ENCODE measurements around the gene RINT1. TPM values are rescaled to one million over a fixed set of nuclear protein-coding genes. Genes with fewer than 3 reads are reported as not detected.
"Not testable (repeated sequence)": the region's sequence is repeated elsewhere in the genome, so short reads cannot be mapped to it uniquely, and the experiment has no call there.

Gene RINT1
- 17.6 TPM for polyA plus RNA-seq (2013, experiment 1 of 2; ENCODE audit: insufficient read length)
- polyA plus RNA-seq (2013, experiment 2 of 2; ENCODE audit: insufficient read length): 17.3 TPM

GRCh38 chr7:105531792-105532671 is at the start of gene RINT1:
RINT1 (plus strand) TSS chr7:105532201; CDS start chr7:105532316, 115 bp downstream.
- DNase-seq: peak; percentile 91

- DNase-seq: peak; percentile 79
These were observed 44.1 kb upstream of the RINT1 start for GRCh38 chr7:105487579-105488571.

- DNase-seq: no peak
These were observed 42.6 kb upstream of the RINT1 start for GRCh38 chr7:105489409-105489808.

- peak; percentile 3 for DNase-seq
These were observed 38.6 kb upstream of the RINT1 start for GRCh38 chr7:105493196-105493922.

GRCh38 chr7:105493923-105494315 is 38.1 kb upstream of the RINT1 start:
- peak; percentile 90 for DNase-seq

- DNase-seq: peak; percentile 78
These were observed 35.5 kb upstream of the RINT1 start for GRCh38 chr7:105496521-105496920.

- no peak for DNase-seq
These were observed 35.0 kb upstream of the RINT1 start for GRCh38 chr7:105497016-105497415.

- DNase-seq: no peak
These were observed 29.8 kb upstream of the RINT1 start for GRCh38 chr7:105502173-105502572.

- no peak for DNase-seq
These were observed 19.6 kb upstream of the RINT1 start for GRCh38 chr7:105512415-105512814.

- no peak for DNase-seq
These were observed 19.0 kb upstream of the RINT1 start for GRCh38 chr7:105512926-105513526.

- DNase-seq: not testable (repeated sequence)
These were observed 16.4 kb upstream of the RINT1 start for GRCh38 chr7:105515610-105516009.

GRCh38 chr7:105519353-105519752 is 12.6 kb upstream of the RINT1 start:
- DNase-seq: peak; percentile 19

- not testable (repeated sequence) for DNase-seq
These were observed 11.4 kb upstream of the RINT1 start for GRCh38 chr7:105520620-105521019.

- DNase-seq: peak; percentile 59
These were observed 10.8 kb upstream of the RINT1 start for GRCh38 chr7:105521027-105521716.

- DNase-seq: peak; percentile 92
These were observed 10.1 kb upstream of the RINT1 start, which contains the start of gene PUS7 for GRCh38 chr7:105521717-105522463. PUS7 (minus strand) TSS chr7:105522271; CDS start chr7:105508512, 13,759 bp downstream.

- DNase-seq: not testable (repeated sequence)
These were observed 7.6 kb upstream of the RINT1 start for GRCh38 chr7:105524423-105524822.

GRCh38 chr7:105524840-105525239 is 7.2 kb upstream of the RINT1 start:
- no peak for DNase-seq

GRCh38 chr7:105527737-105528136 is 4.3 kb upstream of the RINT1 start:
- DNase-seq: not testable (repeated sequence)

- no peak for DNase-seq
These were observed 1.9 kb upstream of the RINT1 start for GRCh38 chr7:105530126-105530525.

GRCh38 chr7:105530546-105530945 is 1.5 kb upstream of the RINT1 start:
- DNase-seq: no peak

Data from fibroblast of skin of scalp (primary cell).